ENCODE data around the gene MRPL48. TPM values are rescaled to one million over a fixed set of nuclear protein-coding genes. Genes with fewer than 3 reads are reported as not detected.

Gene MRPL48
- total and polyA plus RNA-seq, 12 donors, result 13.6 to 75.3 (median 32.0) TPM

- peak; percentile 98 to 100 (median 99) for DNase-seq
- H3K4me1 ChIP-seq (replicated peaks in 1 of 2), result peaks cover 10 to 12% of the 10 kb centered on the region in 2 donors
- no peaks in the 10 kb centered on the region for H3K36me3 ChIP-seq (replicated peaks in 1 of 2)
- intact Hi-C loops (cut with DNase I), result no loop called here
- H3K9me3 ChIP-seq (replicated peaks in 1 of 3), result no peaks in the 10 kb centered on the region
- peak overlapping the region in 2 of 4 donors; percentile 52 to 58 for H3K4me3 ChIP-seq
- H3K27me3 ChIP-seq, result no peaks in the 10 kb centered on the region
- peak; percentile 26 to 83 for TF ChIP-seq POLR2A (IDR thresholded peaks at IDR 0.05)
- TF ChIP-seq, protein P1, sequence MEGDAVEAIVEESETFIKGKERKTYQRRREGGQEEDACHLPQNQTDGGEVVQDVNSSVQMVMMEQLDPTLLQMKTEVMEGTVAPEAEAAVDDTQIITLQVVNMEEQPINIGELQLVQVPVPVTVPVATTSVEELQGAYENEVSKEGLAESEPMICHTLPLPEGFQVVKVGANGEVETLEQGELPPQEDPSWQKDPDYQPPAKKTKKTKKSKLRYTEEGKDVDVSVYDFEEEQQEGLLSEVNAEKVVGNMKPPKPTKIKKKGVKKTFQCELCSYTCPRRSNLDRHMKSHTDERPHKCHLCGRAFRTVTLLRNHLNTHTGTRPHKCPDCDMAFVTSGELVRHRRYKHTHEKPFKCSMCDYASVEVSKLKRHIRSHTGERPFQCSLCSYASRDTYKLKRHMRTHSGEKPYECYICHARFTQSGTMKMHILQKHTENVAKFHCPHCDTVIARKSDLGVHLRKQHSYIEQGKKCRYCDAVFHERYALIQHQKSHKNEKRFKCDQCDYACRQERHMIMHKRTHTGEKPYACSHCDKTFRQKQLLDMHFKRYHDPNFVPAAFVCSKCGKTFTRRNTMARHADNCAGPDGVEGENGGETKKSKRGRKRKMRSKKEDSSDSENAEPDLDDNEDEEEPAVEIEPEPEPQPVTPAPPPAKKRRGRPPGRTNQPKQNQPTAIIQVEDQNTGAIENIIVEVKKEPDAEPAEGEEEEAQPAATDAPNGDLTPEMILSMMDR (IDR thresholded peaks at IDR 0.05), result peak in 2 of 6 experiments; percentile 7 to 15
- peak overlapping the region; percentile 72 to 97 (median 93) for H3K27ac ChIP-seq
- 0 to 1% (median 0%) methylated on average over 14 to 30 of the region's 30 CpGs for WGBS, 4 donors
Observed at GRCh38 chr11:73779084-73779902, 8.4 kb upstream of the MRPL48 start.

DNA sequence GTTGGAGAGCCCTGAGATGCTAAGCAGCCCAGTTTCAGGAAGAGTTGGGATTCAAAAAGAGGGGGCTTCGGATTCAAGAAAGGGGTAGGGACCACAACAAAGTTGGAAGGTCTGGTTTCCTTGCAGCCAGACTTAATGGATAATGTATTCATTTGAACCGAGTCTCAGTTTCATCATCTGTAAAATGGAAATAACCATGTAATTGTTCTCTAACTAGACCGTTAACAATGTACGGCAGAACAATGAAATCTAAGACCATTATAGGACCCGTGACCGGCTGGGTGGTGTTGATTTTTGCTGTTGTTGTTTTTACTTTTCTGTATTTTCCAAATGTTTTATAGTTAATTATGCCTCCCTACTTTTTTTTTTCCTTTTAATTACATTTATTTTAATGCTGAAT lies 6.4 kb upstream of the MRPL48 start:
- 87 to 96% (median 94%) methylated on average over 6 of the region's 6 CpGs for WGBS, 4 donors
- no peak for DNase-seq
- intact Hi-C loops (cut with DNase I), result no loop called here
- no peaks in the 10 kb centered on the region for H3K36me3 ChIP-seq (replicated peaks in 1 of 2)
- H3K4me1 ChIP-seq (replicated peaks in 1 of 2), result peaks cover 10 to 12% of the 10 kb centered on the region in 2 donors
- no peaks in the 10 kb centered on the region for H3K27me3 ChIP-seq
- H3K27ac ChIP-seq, result no peak overlapping the region
- TF ChIP-seq POLR2A (IDR thresholded peaks at IDR 0.05), result no peak
- TF ChIP-seq, protein P1 (IDR thresholded peaks at IDR 0.05), result no peak
- no peaks in the 10 kb centered on the region for H3K9me3 ChIP-seq (replicated peaks in 1 of 3)
- H3K4me3 ChIP-seq, result no peak overlapping the region

- H3K36me3 ChIP-seq (replicated peaks in 1 of 2), result no peaks in the 10 kb centered on the region
- peaks cover 17 to 22% of the 10 kb centered on the region in 2 donors for H3K4me1 ChIP-seq (replicated peaks in 1 of 2)
- TF ChIP-seq, protein P1 (IDR thresholded peaks at IDR 0.05), result no peak
- TF ChIP-seq POLR2A (IDR thresholded peaks at IDR 0.05), result no peak
- no peaks in the 10 kb centered on the region for H3K27me3 ChIP-seq
- no peak overlapping the region for H3K4me3 ChIP-seq
- DNase-seq, result no peak
- H3K9me3 ChIP-seq (replicated peaks in 1 of 3), result no peaks in the 10 kb centered on the region
- H3K27ac ChIP-seq, result peak overlapping the region in 4 of 5 donors; percentile 36 to 71 (median 50)
- intact Hi-C loops (cut with DNase I), result no loop called here
- WGBS, 4 donors, result 65 to 70% (median 68%) methylated on average over 5 of the region's 5 CpGs
Observed at GRCh38 chr11:73783483-73784020, 4.1 kb upstream of the MRPL48 start.

- H3K4me1 ChIP-seq (replicated peaks in 1 of 2), result peaks cover 18 to 28% of the 10 kb centered on the region in 2 donors
- no peaks in the 10 kb centered on the region for H3K27me3 ChIP-seq
- no peak overlapping the region for H3K4me3 ChIP-seq
- H3K9me3 ChIP-seq (replicated peaks in 1 of 3), result no peaks in the 10 kb centered on the region
- intact Hi-C loops (cut with DNase I), result no loop called here
- no peak for DNase-seq
- WGBS, 4 donors, result 77 to 89% (median 82%) methylated on average over 6 of the region's 6 CpGs
- peak overlapping the region in 3 of 5 donors; percentile 42 to 71 (median 57) for H3K27ac ChIP-seq
- H3K36me3 ChIP-seq (replicated peaks in 1 of 2), result no peaks in the 10 kb centered on the region
- TF ChIP-seq, protein P1 (IDR thresholded peaks at IDR 0.05), result no peak
- TF ChIP-seq POLR2A (IDR thresholded peaks at IDR 0.05), result no peak
Observed at GRCh38 chr11:73784080-73784634, 3.5 kb upstream of the MRPL48 start.
